Activated CD4-positive, alpha-beta T cell treated with anti-CD3 and anti-CD28 coated beads, Interleukin-2, amount 50 U/mL, for 24 hours (primary cell): Measurements from ENCODE around the gene GALNT10.
"Not testable (repeated sequence)": the region's sequence is repeated elsewhere in the genome, so short reads cannot be mapped to it uniquely, and the experiment has no call there.

Experiments used
- DNase-seq, 2 donors: peaks; one replicate each; pipeline ENCODE4 v3.0.0-alpha.2; 2020; ENCODE audit warnings: low read depth in 1 of 2, low spot score in 1 of 2

The GALNT10 gene, protein sequence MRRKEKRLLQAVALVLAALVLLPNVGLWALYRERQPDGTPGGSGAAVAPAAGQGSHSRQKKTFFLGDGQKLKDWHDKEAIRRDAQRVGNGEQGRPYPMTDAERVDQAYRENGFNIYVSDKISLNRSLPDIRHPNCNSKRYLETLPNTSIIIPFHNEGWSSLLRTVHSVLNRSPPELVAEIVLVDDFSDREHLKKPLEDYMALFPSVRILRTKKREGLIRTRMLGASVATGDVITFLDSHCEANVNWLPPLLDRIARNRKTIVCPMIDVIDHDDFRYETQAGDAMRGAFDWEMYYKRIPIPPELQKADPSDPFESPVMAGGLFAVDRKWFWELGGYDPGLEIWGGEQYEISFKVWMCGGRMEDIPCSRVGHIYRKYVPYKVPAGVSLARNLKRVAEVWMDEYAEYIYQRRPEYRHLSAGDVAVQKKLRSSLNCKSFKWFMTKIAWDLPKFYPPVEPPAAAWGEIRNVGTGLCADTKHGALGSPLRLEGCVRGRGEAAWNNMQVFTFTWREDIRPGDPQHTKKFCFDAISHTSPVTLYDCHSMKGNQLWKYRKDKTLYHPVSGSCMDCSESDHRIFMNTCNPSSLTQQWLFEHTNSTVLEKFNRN

DNA sequence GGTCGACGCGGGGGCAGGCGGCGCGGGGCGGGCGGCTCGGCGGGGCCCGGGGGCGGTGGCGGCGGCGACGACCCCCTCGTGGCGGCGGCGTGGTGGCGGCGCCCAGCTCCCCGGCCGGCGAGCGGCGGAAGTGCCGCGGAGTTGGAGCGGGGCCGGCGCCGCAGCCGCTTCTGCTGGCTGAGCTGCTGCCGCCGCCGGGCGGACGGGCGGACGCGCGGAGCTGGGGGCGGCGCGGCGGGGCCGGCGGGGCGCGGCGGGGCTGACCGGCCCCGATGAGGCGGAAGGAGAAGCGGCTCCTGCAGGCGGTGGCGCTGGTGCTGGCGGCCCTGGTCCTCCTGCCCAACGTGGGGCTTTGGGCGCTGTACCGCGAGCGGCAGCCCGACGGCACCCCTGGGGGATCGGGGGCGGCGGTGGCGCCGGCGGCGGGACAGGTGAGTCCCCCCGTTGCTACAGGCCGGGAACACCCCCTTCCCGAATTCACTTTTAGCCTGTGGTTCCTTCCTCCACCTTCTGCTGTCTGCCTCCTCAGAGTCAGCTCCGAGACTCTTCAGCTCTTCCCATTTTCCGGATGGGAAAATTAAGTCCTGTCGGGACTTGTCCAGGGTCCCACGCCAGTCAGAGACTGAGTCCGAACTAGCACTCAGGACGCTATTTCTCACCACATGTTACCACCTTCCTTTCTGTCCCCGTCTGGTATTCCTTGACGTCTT lies at the start of gene GALNT10:
Gene GALNT10 (plus strand): TSS at position 139 of the 710 bp plus-strand sequence. CDS start 134 bp downstream, at position 273.
- DNase-seq: peak in 1 of 2 donors; percentile 16

DNA sequence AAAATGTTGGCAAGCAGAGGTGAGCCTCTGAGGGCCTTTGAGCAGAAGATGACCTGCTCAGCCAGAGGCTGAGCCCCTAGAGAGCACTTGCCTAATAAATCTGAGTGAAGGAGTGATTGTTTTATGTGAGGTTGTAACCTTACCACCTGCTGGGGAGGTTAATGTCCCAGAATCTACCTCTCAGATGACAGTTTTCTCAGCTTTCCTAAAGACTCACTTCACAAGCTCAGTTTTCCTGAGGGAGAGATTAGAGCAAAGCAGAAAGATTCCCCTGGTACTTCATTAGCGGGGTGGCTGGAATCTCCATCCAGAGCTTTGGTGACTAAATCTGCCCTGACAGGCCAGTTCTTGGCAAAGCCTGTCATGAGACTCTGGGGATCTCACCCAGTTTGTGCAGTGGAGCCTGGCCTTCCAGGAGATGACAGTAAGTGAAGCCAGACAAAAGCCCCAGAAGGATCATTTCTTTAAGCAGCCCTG lies 48.8 kb upstream of the GALNT10 start:
- no peak for DNase-seq

DNA sequence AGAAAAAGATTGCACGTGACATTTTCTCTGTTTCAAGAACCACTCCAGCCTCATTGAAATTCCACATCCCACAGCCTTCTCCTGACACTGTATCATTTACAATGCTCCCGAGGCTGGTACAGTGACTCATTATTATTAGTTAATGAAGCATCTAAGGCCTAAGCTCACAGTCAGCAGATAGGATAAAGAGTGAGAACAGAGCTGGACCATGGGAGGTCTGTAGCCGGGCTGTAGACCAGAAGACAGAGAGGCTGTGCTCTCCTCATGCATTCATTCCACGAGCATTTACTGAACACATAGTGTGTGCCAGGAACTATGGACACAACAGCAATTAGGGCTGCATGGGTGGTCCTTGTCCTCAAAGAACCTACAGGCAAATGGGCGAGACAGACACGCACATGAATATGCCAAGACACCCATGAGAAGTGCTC lies 47.3 kb upstream of the GALNT10 start:
- no peak for DNase-seq

DNA sequence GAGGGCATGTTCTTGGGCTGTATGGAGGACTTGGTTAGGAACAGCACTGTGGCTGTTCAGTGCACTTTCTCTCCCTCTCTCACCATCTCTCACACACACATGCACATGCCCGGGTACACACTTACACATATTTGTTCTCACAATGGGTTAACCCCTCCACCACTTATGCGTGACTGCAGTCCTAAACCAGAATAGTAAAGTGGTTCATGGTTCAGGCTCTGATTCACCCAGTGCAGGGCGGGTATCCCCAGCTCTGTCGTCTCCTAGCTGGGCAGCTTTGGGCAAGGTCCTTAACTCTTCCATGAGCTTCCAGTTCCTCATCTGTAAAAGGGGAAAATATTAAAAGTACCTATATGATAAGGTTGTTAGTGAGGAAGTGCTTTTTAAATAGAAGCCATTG lies 45.3 kb upstream of the GALNT10 start:
- no peak for DNase-seq

DNA sequence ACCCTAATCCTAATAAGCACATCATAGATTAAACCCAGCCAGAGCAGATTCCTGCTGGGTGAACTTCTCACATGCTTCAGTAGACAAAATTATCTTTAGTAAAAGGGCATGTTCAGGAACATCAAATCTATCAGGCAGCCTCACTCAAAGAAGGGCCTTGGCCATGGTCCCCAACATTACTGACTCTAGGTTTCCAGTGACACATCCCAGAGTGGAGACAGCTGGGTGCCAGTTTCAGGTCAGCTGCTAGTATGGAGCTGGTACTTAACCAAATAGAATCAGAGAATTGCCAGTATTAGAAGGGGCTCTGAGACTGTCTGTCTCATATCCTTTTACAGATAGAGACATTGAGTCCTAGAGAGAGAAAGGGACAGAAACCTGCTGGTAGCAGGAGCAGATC lies 44.1 kb upstream of the GALNT10 start:
- DNase-seq: no peak

DNA sequence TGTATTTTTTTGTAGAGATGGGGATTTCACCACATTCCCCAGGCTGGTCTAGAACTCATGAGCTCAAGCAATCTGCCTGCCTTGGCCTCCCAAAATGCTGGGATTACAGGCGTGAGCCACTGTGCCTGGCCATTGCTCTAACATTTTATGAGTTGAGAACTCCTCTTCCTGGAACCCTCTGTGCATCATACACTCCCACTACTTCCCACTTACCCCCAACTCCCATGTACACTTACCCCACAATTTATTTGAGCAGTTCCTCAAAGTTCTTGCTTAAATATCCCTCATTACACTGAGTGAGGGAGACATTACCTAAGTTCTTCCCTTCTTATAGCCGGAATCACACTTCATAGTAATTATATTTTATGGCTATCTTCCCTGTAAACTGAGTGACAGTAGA lies 42.9 kb upstream of the GALNT10 start:
- DNase-seq: no peak

DNA sequence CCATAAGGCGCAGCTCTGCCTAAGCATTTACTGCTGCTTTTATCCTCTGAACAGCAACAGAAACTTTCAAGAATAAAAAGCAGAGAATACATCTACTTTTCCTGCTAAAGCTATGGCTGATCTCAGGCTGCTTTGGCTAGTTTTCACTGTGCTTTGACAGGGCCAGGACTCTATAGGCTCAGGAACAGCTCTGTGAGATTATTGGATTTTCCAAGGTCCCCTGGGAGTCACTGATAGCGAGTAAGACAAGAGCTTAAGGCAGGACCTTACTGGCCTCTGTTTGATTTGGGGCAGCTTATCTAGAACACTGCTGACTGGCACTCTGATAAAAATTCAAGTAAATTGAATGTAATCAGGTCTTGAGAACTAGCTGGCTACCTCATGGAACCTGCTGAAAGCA lies 40.1 kb upstream of the GALNT10 start:
- DNase-seq: not testable (repeated sequence)

DNA sequence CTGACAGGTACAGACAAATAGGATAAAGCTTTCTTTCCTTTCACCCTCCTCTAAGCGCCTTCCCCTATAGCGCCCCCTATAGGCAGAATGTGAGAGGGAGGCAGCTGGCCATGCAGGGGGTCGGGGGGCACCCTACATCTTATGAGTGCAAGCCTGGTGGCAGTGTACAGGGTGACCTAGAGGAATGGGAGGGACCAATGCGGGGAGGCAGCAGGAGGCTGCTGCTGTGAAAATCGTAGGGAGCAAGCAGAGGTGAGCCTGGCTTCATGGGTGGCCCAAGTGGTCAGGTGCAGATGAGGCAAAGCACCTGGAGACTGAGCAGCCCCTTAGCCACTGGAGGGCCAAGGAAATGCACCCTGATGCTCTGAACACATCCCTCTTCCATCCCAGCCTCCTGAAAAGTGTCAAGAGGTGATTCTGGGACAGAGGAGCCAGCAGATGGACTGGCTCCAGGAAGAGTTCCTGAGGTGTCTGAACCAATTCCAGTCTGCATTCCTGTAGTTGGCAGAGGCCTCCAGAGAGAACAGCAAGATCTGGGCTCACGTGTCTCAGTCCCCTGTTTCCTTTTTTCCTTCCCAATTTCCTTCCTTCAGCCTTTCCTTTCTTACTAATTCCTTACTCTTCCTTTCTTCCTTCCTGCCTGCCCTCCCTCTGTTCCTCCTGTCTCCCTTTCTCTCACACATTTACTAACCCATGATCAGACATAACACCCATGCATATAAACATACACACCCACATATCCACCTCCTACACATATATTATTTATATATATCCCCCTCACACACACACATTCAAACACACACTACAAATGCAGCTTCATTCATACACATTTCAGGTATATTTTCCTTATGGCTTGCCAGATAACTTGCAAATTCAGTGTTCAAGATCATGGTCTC lies 32.8 kb upstream of the GALNT10 start:
- DNase-seq: no peak

DNA sequence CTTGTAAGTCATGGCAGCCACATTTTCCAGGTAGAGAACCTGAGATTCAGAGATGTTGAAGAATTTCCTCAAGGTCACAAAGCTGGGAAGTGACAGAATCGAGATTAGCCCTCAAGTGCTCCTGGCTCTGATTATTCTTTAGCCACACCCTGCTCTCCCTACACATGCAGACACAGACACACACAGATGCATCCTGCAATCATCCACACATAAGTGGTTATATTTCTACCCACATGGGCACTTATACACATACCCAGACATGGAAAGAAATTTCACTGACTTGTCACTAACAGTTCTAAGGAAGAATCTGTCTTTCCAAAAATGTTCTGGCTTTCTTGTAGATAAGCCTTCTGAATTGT lies 32.2 kb upstream of the GALNT10 start:
- no peak for DNase-seq

DNA sequence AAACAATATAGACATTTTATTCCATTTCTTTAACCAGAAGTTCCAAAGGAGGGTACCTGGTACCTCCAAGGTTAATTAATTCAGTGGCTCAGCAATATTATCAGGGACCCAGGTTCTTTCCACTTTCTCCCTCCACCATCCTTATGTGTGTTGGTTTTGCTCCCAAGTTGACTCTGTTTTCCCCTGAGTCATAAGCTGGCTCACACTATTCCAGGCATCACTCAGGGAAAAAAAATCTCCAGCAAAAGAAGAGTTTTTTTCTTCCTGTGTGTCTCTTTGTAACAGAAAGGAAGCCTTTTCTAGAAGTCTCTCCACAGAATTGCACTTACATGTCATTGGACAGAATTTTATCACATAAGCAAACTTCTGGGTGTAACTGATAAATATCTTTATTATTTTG lies 31.2 kb upstream of the GALNT10 start:
- DNase-seq: no peak

DNA sequence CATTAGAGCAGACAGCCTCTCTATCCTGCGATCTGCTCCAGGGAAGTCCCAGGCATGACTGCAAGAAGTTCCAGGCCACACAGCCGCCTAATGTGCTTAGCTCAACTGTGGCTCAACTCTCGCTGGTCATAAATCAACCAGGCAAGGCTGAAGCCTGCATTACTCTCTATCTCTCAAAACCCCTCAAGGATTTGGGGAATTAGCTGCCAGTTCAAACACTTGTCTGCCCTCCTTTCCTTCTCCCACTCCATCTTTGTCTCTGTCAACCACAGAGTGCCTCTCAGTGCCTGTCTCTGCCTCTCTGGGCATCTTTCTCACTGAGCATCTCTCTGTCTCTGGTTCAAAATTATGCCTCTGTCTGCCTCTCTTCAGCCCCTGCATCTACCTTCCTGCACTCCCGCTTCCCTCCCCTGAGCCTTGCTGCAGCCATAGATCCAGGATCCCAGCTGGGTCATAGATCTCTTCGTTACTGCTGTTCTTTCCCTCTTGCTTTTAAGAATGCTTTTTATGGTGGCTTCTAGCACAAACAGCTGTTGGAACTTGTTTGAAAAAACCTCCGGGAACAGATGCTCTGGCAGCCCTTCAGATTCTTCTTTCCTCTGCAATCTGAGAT lies 27.9 kb upstream of the GALNT10 start:
- DNase-seq: no peak

DNA sequence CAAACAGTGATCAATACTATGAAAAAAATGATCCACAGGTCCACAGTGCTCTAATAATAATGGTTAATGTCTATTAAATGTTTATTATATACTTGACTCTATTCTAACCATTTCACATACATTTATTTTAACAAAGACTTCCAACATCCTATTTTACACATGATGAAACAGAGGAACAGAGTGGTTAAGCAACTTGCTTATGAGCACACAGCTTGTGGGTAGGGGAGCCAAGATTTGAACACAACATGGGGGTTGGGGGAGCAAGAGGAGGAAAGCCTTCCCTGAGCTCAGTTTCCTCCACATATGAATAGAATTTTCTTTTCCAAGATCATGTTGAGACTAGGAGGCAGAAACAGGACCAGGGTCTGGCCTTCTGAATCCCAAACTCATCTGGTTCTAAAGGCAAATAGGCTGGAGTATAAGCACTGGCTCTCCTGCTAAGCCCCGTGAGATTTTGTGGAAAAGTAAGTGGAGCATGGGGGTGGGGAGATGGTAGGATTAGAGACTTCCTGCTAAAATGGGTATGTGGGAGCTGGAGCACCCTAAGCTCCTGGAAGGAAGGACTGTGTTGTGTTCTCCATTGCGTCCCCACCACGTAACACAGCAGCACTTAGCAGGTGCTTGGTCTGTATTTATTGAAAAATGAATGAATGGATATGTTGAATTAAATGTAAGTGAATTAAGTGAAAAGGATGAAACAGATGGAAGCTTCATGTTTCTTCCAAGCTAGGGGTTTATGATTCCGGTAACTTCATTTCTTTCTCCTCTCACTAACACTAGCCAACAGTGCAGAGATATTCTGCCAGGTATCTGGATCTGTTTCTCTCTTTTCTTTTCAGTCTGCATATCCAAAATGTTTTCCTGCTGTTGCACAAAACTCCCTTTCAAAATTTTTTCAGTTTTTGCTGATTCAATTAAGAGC lies 26.9 kb upstream of the GALNT10 start:
- no peak for DNase-seq

DNA sequence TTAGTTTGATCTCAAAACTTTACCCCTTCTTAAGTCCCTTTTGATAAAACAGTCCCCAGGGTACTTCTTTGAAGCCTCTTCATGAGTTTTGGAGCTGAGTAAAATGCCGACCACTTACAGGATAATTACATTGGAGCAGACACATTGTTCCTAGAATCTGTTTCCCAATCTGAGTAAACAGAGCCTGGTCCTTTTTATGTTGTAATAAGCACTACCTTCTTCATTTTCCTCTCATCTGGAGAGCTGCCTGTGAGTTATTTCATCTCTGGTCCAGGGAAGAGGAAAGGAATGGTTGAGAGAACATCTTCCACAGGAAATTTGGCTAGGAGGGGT lies 26.3 kb upstream of the GALNT10 start:
- no peak for DNase-seq

DNA sequence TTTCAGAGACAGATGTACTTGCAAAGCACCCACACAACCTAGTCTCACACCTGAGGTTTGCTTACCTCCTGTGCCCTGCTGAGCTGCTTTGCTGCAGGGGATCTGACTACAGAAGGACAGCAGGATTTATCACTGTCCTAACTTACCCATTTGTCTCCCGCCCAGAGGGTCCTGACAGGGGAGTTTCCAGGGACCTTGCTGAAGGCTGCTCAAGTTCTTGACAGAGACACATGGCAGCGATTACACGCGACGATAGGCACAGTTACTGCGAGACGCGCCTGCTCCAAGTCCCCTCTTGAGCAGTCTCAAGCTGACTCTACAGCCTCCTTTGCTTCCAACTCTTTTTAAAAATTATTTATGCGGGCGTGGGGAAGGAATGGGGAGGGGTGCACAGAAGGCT lies 24.6 kb upstream of the GALNT10 start:
- no peak for DNase-seq

DNA sequence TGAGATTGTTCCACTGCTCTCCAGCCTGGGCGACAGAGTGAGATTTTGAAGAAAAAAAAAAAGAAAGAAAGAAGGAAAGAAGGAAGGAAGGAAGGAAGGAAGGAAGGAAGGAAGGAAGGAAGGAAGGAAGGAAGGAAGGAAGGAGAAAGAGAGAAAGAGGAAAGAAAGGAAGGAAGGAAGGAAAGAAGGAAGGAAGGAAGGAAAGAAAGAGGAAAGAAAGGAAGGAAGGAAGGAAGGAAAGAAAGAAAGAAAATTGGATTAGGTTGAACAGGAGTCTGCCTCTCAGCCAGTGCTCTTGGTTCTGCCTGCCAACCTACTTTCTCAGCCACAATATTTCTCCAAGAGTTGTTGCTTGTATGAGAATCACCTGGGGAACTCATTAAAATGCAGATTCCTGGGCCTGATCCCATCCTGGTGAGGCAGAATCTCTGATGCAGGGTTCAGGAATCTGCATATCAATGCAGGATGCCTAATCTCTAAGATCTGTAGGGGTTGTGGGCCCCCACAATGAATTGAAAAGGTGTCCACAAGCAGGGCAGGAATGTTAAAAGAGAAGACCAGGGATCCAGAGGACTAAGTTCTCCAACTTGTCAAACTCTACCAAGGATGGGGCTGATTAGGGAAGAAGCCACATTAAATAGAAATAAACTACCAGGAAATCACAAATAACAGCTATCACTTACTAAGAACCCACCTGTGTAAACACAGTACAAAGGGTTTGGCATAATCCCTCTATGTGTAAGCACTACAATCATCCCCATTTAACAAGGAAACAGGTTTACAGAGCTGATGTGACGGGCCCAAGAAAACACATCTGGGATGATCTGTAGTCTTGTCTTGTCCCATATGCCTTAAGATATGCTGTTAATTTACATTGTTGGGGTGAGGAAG lies 23.4 kb upstream of the GALNT10 start:
- no peak for DNase-seq

DNA sequence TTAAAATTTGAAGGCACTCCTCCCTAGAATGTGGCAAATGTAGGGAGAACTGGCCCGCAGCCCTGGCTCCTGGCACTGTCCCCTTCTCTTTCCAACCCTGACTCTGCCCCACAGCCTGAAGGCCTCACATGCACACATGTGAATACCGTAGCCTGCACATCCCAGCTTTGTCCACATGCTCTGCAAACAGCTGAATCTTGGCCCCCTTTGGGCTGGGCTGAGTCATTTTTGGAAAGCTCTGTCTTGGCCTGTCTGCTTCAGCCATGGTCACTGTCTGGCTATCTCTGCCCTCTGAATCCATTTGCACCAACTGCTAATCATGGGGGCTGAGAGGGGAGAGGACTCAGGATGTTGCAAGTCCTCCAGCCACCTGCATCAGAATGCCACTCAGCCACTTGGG lies 22.1 kb upstream of the GALNT10 start:
- DNase-seq: no peak

DNA sequence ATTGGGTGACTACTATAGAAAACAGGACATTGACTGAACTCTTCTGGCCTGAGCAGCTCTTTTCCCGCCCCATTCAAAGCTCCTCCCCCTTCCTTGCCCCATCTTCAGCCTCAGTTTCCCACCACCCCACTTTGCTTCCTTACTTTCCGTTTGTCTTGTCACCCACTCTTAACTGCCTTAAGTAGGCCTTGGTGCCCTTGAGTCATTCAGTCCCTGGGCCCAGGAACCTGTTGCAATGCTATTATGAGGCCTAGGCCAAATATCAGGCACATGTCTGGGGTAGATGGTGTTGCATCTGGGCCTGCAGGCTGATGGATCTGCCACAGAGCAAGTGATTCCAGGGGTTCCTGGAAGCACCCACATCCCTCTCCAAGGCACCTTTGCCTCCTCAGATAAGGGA lies 17.7 kb upstream of the GALNT10 start:
- no peak for DNase-seq

DNA sequence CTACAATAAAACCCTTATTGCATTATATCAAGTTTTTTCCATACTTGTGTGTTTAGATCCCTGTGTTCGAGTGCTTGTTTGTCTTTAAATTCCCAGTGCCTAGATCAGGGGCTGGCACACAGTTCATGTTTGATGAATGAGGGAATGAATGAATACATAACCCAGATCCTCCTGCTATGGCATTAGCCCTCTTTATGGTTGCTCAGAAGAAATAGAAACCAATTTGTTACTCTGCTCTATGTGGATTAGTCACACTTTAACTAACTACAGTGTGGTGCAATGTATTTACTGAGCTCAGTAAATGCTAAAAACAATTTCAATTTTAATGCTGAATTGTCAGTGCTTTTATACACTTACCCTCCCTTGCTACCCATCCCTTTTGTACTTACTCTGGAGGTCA lies 16.4 kb upstream of the GALNT10 start:
- no peak for DNase-seq

DNA sequence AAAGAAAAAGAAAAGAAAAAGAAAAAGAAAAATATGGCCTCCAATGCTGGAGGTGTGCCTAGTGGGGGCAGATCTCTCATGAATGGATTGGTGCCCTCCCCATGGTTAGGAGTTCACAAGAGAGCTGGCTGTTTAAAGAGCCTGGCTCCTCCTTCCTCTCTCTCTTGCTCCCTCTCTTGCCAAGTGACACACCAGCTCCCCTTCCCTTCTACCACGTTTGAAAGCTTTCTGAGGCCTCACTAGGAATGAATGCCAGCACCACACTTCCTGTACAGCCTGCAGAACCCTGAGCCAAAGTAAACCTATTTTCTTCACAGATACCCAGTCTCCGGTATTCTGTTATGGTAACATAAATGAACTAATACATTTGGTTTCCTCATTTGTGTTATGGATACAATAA lies 14.4 kb upstream of the GALNT10 start:
- DNase-seq: no peak
